RCC 7860 (cell line): ENCODE measurements around the gene PCDH18.
"Not testable (repeated sequence)": the region's sequence is repeated elsewhere in the genome, so short reads cannot be mapped to it uniquely, and the experiment has no call there.

Experiments used
- DNase-seq: peaks from one replicate; pipeline ENCODE4 v3.0.0-alpha.2; 2015; ENCODE audit warnings: low spot score
- FAIRE-seq: peaks from 2 replicates; lab custom pipeline; 2012; peaks lifted over from hg19 to GRCh38; lab: Jason Lieb, UNC

Gene PCDH18

GRCh38 chr4:137530176-137530575 is 2.1 kb downstream of the PCDH18 start:
- no peak for FAIRE-seq
- DNase-seq, result no peak

- FAIRE-seq (no peak), DNase-seq (no peak)
Measured at GRCh38 chr4:137529432-137529831, 2.9 kb downstream of the PCDH18 start.

- FAIRE-seq (no peak), DNase-seq (no peak)
Measured at GRCh38 chr4:137528673-137529072, 3.6 kb downstream of the PCDH18 start.

GRCh38 chr4:137526681-137527080 is 5.6 kb downstream of the PCDH18 start:
- FAIRE-seq (no peak), DNase-seq (no peak)

- FAIRE-seq, result no peak
- DNase-seq, result no peak
Measured at GRCh38 chr4:137524725-137525369, 7.4 kb downstream of the PCDH18 start.

- FAIRE-seq (no peak), DNase-seq (no peak)
Measured at GRCh38 chr4:137523329-137523728, 9.0 kb downstream of the PCDH18 start.

- DNase-seq (no peak), FAIRE-seq (no peak)
Measured at GRCh38 chr4:137521053-137521452, 11.2 kb downstream of the PCDH18 start.

- no peak for FAIRE-seq
- no peak for DNase-seq
Measured at GRCh38 chr4:137519406-137519805, 12.9 kb downstream of the PCDH18 start.

GRCh38 chr4:137517323-137517722 is 15.0 kb downstream of the PCDH18 start:
- FAIRE-seq, DNase-seq: not testable (repeated sequence)

GRCh38 chr4:137514406-137515111 is 17.7 kb downstream of the PCDH18 start:
- no peak for DNase-seq
- no peak for FAIRE-seq

GRCh38 chr4:137510557-137511265 is 21.6 kb downstream of the PCDH18 start:
- FAIRE-seq (no peak), DNase-seq (peak; percentile 31)

- DNase-seq (no peak), FAIRE-seq (no peak)
Measured at GRCh38 chr4:137509855-137510282, 22.4 kb downstream of the PCDH18 start.

- no peak for FAIRE-seq
- DNase-seq, result no peak
Measured at GRCh38 chr4:137502339-137503129, 29.8 kb downstream of the PCDH18 start.

- not testable (repeated sequence) for DNase-seq, FAIRE-seq
Measured at GRCh38 chr4:137496267-137496666, 36.0 kb downstream of the PCDH18 start.

- FAIRE-seq (no peak), DNase-seq (no peak)
Measured at GRCh38 chr4:137495578-137495977, 36.7 kb downstream of the PCDH18 start.

- DNase-seq, FAIRE-seq: not testable (repeated sequence)
Measured at GRCh38 chr4:137483313-137483959, 48.9 kb downstream of the PCDH18 start.

GRCh38 chr4:137479657-137480056 is 52.6 kb downstream of the PCDH18 start:
- FAIRE-seq, DNase-seq: not testable (repeated sequence)

- FAIRE-seq (no peak), DNase-seq (no peak)
Measured at GRCh38 chr4:137476345-137476744, 55.9 kb downstream of the PCDH18 start.

- FAIRE-seq (no peak), DNase-seq (no peak)
Measured at GRCh38 chr4:137474711-137475301, 57.5 kb downstream of the PCDH18 start.

- no peak for FAIRE-seq
- no peak for DNase-seq
Measured at GRCh38 chr4:137471895-137472294, 60.4 kb downstream of the PCDH18 start.
